HG02852 (cell line): ENCODE measurements around the gene SH2D3C.
A peak's percentile ranks its signal among the peaks of the same experiment; 100 is the strongest.

ENCODE experiments used
- ATAC-seq: cut with Tn5 transposase; IDR thresholded peaks from one replicate; pipeline ENCODE4 v1.9.1; 2021; ENCODE audit warnings: mild to moderate bottlenecking, moderate library complexity; ENCODE audit not compliant: unreplicated experiment

SH2D3C gene

GRCh38 chr9:127722055-127722745 lies 56.3 kb downstream of the SH2D3C start:
- no peak for ATAC-seq

GRCh38 chr9:127721391-127721821 lies 57.1 kb downstream of the SH2D3C start:
- no peak for ATAC-seq

- no peak for ATAC-seq
These were observed 57.6 kb downstream of the SH2D3C start for GRCh38 chr9:127720865-127721227.

GRCh38 chr9:127720031-127720864 lies 58.2 kb downstream of the SH2D3C start:
- no peak for ATAC-seq

- no peak for ATAC-seq
These were observed 60.7 kb downstream of the SH2D3C start for GRCh38 chr9:127717766-127718165.

- ATAC-seq: no peak
These were observed 62.1 kb downstream of the SH2D3C start for GRCh38 chr9:127716412-127716811.

GRCh38 chr9:127715470-127716337 lies 62.8 kb downstream of the SH2D3C start, which contains the start of the genes PTRH1 and TTC16:
Gene PTRH1, minus strand, starts transcription at chr9:127715663. Its CDS starts 24 bp downstream, at chr9:127715639.
Gene TTC16, plus strand, starts transcription at chr9:127716079. Its CDS starts 67 bp downstream, at chr9:127716146.
- peak; percentile 89 for ATAC-seq

- ATAC-seq: peak; percentile 13
These were observed 63.5 kb downstream of the SH2D3C start for GRCh38 chr9:127714951-127715469.

- ATAC-seq: no peak
These were observed 64.3 kb downstream of the SH2D3C start for GRCh38 chr9:127714020-127714750.

GRCh38 chr9:127712867-127713266 lies 65.6 kb downstream of the SH2D3C start:
- ATAC-seq: no peak

GRCh38 chr9:127712371-127712770 lies 66.1 kb downstream of the SH2D3C start:
- no peak for ATAC-seq

- ATAC-seq: no peak
These were observed 66.6 kb downstream of the SH2D3C start for GRCh38 chr9:127711831-127712274.

- ATAC-seq: no peak
These were observed 67.2 kb downstream of the SH2D3C start for GRCh38 chr9:127711226-127711701.

- no peak for ATAC-seq
These were observed 68.2 kb downstream of the SH2D3C start for GRCh38 chr9:127710204-127710783.

GRCh38 chr9:127708952-127709587 lies 69.4 kb downstream of the SH2D3C start:
- ATAC-seq: no peak

GRCh38 chr9:127707766-127708165 lies 70.7 kb downstream of the SH2D3C start:
- ATAC-seq: no peak

- no peak for ATAC-seq
These were observed 71.6 kb downstream of the SH2D3C start, which contains the start of gene CFAP157 for GRCh38 chr9:127706836-127707241. Gene CFAP157, plus strand, starts transcription at chr9:127706988. Its CDS starts 44 bp downstream, at chr9:127707032.

- ATAC-seq: no peak
These were observed 72.7 kb downstream of the SH2D3C start for GRCh38 chr9:127705577-127706379.
